ENCODE results near the gene SPTLC2. TPM values are rescaled to one million over a fixed set of nuclear protein-coding genes. Genes with fewer than 3 reads are reported as not detected.
"Not testable (repeated sequence)": the region's sequence is repeated elsewhere in the genome, so short reads cannot be mapped to it uniquely, and the experiment has no call there.

The SPTLC2 gene
- total RNA-seq (10 to 100 TPM; 40.7 to 44.0 TPM), polyA plus RNA-seq (ENCODE audit: insufficient read length in 6 of 6) (10 to 100 TPM; 32.9 to 39.0 (median 36.5) TPM)
- long read RNA-seq, donor 1, full-length matches to known transcripts = 10 of 10 reads
- long read RNA-seq, donor 1, partial matches to known transcripts = 0 of 10 reads
- long read RNA-seq, donor 1, other reads (novel, unspliced or antisense) = 0 of 10 reads
- long read RNA-seq, donor 2, full-length matches to known transcripts = 5 of 5 reads
- long read RNA-seq, donor 2, partial matches to known transcripts = 0 of 5 reads
- long read RNA-seq, donor 2, other reads (novel, unspliced or antisense) = 0 of 5 reads
- long read RNA-seq, donor 3, full-length matches to known transcripts = 10 of 10 reads
- long read RNA-seq, donor 3, partial matches to known transcripts = 0 of 10 reads
- long read RNA-seq, donor 3, other reads (novel, unspliced or antisense) = 0 of 10 reads
- long read RNA-seq, donor 4, full-length matches to known transcripts = 5 of 10 reads
- long read RNA-seq, donor 4, partial matches to known transcripts = 3 of 10 reads
- long read RNA-seq, donor 4, other reads (novel, unspliced or antisense) = 2 of 10 reads
- long read RNA-seq, donor 5, full-length matches to known transcripts = 13 of 13 reads
- long read RNA-seq, donor 5, partial matches to known transcripts = 0 of 13 reads
- long read RNA-seq, donor 5, other reads (novel, unspliced or antisense) = 0 of 13 reads
- long read RNA-seq, donor 6, full-length matches to known transcripts = 5 of 5 reads
- long read RNA-seq, donor 6, partial matches to known transcripts = 0 of 5 reads
- long read RNA-seq, donor 6, other reads (novel, unspliced or antisense) = 0 of 5 reads
- long read RNA-seq, donor 7, full-length matches to known transcripts = 3 of 3 reads
- long read RNA-seq, donor 7, partial matches to known transcripts = 0 of 3 reads
- long read RNA-seq, donor 7, other reads (novel, unspliced or antisense) = 0 of 3 reads
- long read RNA-seq, donor 8, full-length matches to known transcripts = 6 of 6 reads
- long read RNA-seq, donor 8, partial matches to known transcripts = 0 of 6 reads
- long read RNA-seq, donor 8, other reads (novel, unspliced or antisense) = 0 of 6 reads
- long read RNA-seq, donor 9 = 0 reads
- long read RNA-seq, donor 10, full-length matches to known transcripts = 13 of 15 reads
- long read RNA-seq, donor 10, partial matches to known transcripts = 2 of 15 reads
- long read RNA-seq, donor 10, other reads (novel, unspliced or antisense) = 0 of 15 reads
- long read RNA-seq, donor 11 = 0 reads
- long read RNA-seq, donor 12, full-length matches to known transcripts = 10 of 10 reads
- long read RNA-seq, donor 12, partial matches to known transcripts = 0 of 10 reads
- long read RNA-seq, donor 12, other reads (novel, unspliced or antisense) = 0 of 10 reads

GRCh38 chr14:77616454-77617229, at the start of gene SPTLC2:
Gene SPTLC2 (minus strand): TSS chr14:77616637. CDS start chr14:77616579, 58 bp downstream.
- ATAC-seq (peak; percentile 97), DNase-seq (peak; percentile 94 to 100 (median 99))
- Histone ChIP-seq H3K4me1 (peaks cover 8 to 54% of the 10 kb centered on the region in 2 donors), H3K27ac (peak within 1 kb of the TSS; percentile 86 to 94), H3K9me3 (no peaks in the 10 kb centered on the region), H3K4me3 (peak within 1 kb of the TSS; percentile 87 to 89), H3K36me3 (no peaks in the 10 kb centered on the region), H3K27me3 (no peaks in the 10 kb centered on the region)
- intact Hi-C loops (cut with DNase I) = no loop called here
- no peak for TF ChIP-seq CTCF (IDR thresholded peaks at IDR 0.05)

GRCh38 chr14:77663293-77663692, 46.9 kb upstream of the SPTLC2 start:
- Histone ChIP-seq H3K9me3 (no peaks in the 10 kb centered on the region), H3K4me3 (no peak overlapping the region), H3K36me3 (no peaks in the 10 kb centered on the region), H3K27ac (no peak overlapping the region), H3K27me3 (no peaks in the 10 kb centered on the region), H3K4me1 (peaks cover 0 to 26% of the 10 kb centered on the region in 2 donors)
- intact Hi-C loops (cut with DNase I) = no loop called here
- DNase-seq (no peak), ATAC-seq (no peak)
- TF ChIP-seq CTCF (IDR thresholded peaks at IDR 0.05) = no peak

DNA sequence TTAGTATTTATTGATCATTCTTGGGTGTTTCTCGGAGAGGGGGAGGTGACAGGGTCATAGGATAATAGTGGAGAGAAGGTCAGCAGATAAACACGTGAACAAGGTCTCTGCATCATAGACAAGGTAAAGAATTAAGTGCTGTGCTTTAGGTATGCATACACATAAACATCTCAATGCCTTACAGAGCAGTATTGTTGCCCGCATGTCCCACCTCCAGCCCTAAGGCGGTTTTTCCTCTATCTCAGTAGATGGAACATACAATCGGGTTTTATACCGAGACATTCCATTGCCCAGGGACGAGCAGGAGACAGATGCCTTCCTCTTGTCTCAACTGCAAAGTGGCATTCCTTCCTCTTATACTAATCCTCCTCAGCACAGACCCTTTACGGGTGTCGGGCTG, 45.1 kb upstream of the SPTLC2 start:
- H3K27me3 ChIP-seq; H3K4me3 ChIP-seq; DNase-seq; ATAC-seq; H3K36me3 ChIP-seq; intact Hi-C loops (cut with DNase I); H3K27ac ChIP-seq; H3K9me3 ChIP-seq: not testable (repeated sequence)
- peaks cover 0 to 33% of the 10 kb centered on the region in 2 donors for H3K4me1 ChIP-seq

- ATAC-seq = no peak
- H3K9me3 ChIP-seq = no peaks in the 10 kb centered on the region
- intact Hi-C loops (cut with DNase I) = no loop called here
- TF ChIP-seq CTCF (IDR thresholded peaks at IDR 0.05) = no peak
- H3K36me3 ChIP-seq = no peaks in the 10 kb centered on the region
- H3K4me3 ChIP-seq = no peak overlapping the region
- DNase-seq = no peak
- no peak overlapping the region for H3K27ac ChIP-seq
- H3K27me3 ChIP-seq = no peaks in the 10 kb centered on the region
- H3K4me1 ChIP-seq = peaks cover 0 to 38% of the 10 kb centered on the region in 2 donors
These were observed 44.3 kb upstream of the SPTLC2 start for GRCh38 chr14:77660754-77661153.
